Thyroid gland (tissue), 4 donors: ENCODE data around the gene MYO1D. TPM values are rescaled to one million over a fixed set of nuclear protein-coding genes. Genes with fewer than 3 reads are reported as not detected.

Experiments
- DNase-seq, 2 donors: peaks; one replicate each; pipeline ENCODE4 v3.0.0-alpha.2; 2019
- H3K27ac ChIP-seq, 3 donors: fragments of 200-600 bp; sonication (generic); 1 replicate in 2 of 3; 2 replicates in 1 of 3; pipeline ENCODE4 v1.5.1; 2016 to 2019; ENCODE audit warnings: mild to moderate bottlenecking in 1 of 3, moderate library complexity in 1 of 3
- H3K27me3 ChIP-seq: fragments of 200-600 bp; sonication (generic); one replicate; pipeline ENCODE4 v1.5.1; 2019
- H3K36me3 ChIP-seq, 2 donors: fragments of 200-600 bp; sonication (generic); one replicate each; pipeline ENCODE4 v1.5.1; 2016 to 2019
- H3K4me1 ChIP-seq, 2 donors: fragments of 200-600 bp; sonication (generic); one replicate each; pipeline ENCODE4 v1.5.1; 2017 to 2019
- H3K4me3 ChIP-seq, 3 donors: fragments of 200-600 bp; sonication (generic); replicated peaks in 1 of 3; 1 replicate in 2 of 3; 2 replicates in 1 of 3; pipeline ENCODE4 v1.5.1; 2016; ENCODE audit warnings: mild to moderate bottlenecking in 1 of 3
- H3K9me3 ChIP-seq: fragments of 200-600 bp; sonication (generic); one replicate; pipeline ENCODE4 v1.5.1; 2017
- CTCF ChIP-seq, 6 experiments: fragments of 200-600 bp in 3 of 6; fragments of 450-650 bp in 3 of 6; sonication (generic) in 3 of 6; IDR thresholded peaks; one replicate each; pipeline ENCODE4 v1.5.1; 2016 to 2019; ENCODE audit warnings: antibody characterized with exemption in 6 of 6, mild to moderate bottlenecking in 2 of 6, inconsistent platforms in 1 of 6, moderate library complexity in 1 of 6
- POLR2A ChIP-seq, 2 donors: fragments of 450-650 bp; IDR thresholded peaks; one replicate each; pipeline ENCODE4 v1.6.1; 2017; ENCODE audit warnings: antibody characterized with exemption in 2 of 2, mild to moderate bottlenecking in 2 of 2, moderate library complexity in 1 of 2
- WGBS, 2 donors: methylation state at CpG; one replicate each; pipeline ENCODE4 v1.1.5; 2017; 5-methylcytosine and 5-hydroxymethylcytosine counted together
- intact Hi-C: fragments of 100-400 bp; cut with DNase I; formaldehyde crosslinking; loops from one replicate; pipeline ENCODE4 v1.15.1; 2023
- total RNA-seq, 4 donors: library from RNA; depleted of rRNA; stranded (reverse); fragments of >200 nt; gene quantifications; one replicate each; pipeline ENCODE4 v1.2.3, GENCODE V29; 2016

MYO1D gene
- total RNA-seq, 4 donors from 2014 or later: 91.9 to 143 (median 97.8) TPM

- no peak for DNase-seq
- Histone ChIP-seq H3K9me3 (no peaks in the 10 kb centered on the region), H3K4me1 (no peaks in the 10 kb centered on the region), H3K27me3 (no peaks in the 10 kb centered on the region), H3K36me3 (peaks cover 4% of the 10 kb centered on the region in 2 donors), H3K27ac (no peak overlapping the region), H3K4me3 (no peak overlapping the region)
- intact Hi-C loops: no loop called here
- no peak for TF ChIP-seq CTCF (IDR thresholded peaks at IDR 0.05)
Observed at GRCh38 chr17:32713081-32713480, 163.8 kb downstream of the MYO1D start.

- H3K27me3 ChIP-seq: no peaks in the 10 kb centered on the region
- DNase-seq: no peak
- no peak overlapping the region for H3K4me3 ChIP-seq
- intact Hi-C loops: no loop called here
- H3K36me3 ChIP-seq: peaks cover 4% of the 10 kb centered on the region in 2 donors
- TF ChIP-seq CTCF (IDR thresholded peaks at IDR 0.05) (no peak), POLR2A (IDR thresholded peaks at IDR 0.05) (no peak)
- H3K4me1 ChIP-seq: no peaks in the 10 kb centered on the region
- no peak overlapping the region for H3K27ac ChIP-seq
- H3K9me3 ChIP-seq: no peaks in the 10 kb centered on the region
Observed at GRCh38 chr17:32709562-32709961, 167.4 kb downstream of the MYO1D start.

GRCh38 chr17:32701871-32702270 is 175.1 kb downstream of the MYO1D start:
- no peak for DNase-seq
- Histone ChIP-seq H3K27ac (no peak overlapping the region), H3K4me3 (no peak overlapping the region), H3K27me3 (no peaks in the 10 kb centered on the region), H3K4me1 (no peaks in the 10 kb centered on the region), H3K9me3 (no peaks in the 10 kb centered on the region), H3K36me3 (no peaks in the 10 kb centered on the region)
- TF ChIP-seq CTCF (IDR thresholded peaks at IDR 0.05) (no peak), POLR2A (IDR thresholded peaks at IDR 0.05) (no peak)
- WGBS, 2 donors: 89 to 92% methylated on average over 1 of the region's 1 CpG
- intact Hi-C loops: no loop called here

- Histone ChIP-seq H3K9me3 (no peaks in the 10 kb centered on the region), H3K36me3 (no peaks in the 10 kb centered on the region), H3K27me3 (no peaks in the 10 kb centered on the region), H3K4me1 (no peaks in the 10 kb centered on the region), H3K4me3 (no peak overlapping the region), H3K27ac (no peak overlapping the region)
- DNase-seq: no peak
- intact Hi-C loops: no loop called here
- WGBS, 2 donors: 97 to 100% methylated on average over 2 of the region's 2 CpGs
- no peak for TF ChIP-seq CTCF (IDR thresholded peaks at IDR 0.05)
- no peak for TF ChIP-seq POLR2A (IDR thresholded peaks at IDR 0.05)
Observed at GRCh38 chr17:32699247-32699646, 177.7 kb downstream of the MYO1D start.

GRCh38 chr17:32697728-32698625 is 178.9 kb downstream of the MYO1D start:
- intact Hi-C loops: no loop called here
- Histone ChIP-seq H3K27me3 (no peaks in the 10 kb centered on the region), H3K9me3 (no peaks in the 10 kb centered on the region), H3K36me3 (no peaks in the 10 kb centered on the region), H3K4me1 (no peaks in the 10 kb centered on the region), H3K27ac (no peak overlapping the region), H3K4me3 (no peak overlapping the region)
- TF ChIP-seq CTCF (IDR thresholded peaks at IDR 0.05) (no peak), POLR2A (IDR thresholded peaks at IDR 0.05) (no peak)
- DNase-seq: no peak
- 96 to 97% methylated on average over 1 of the region's 1 CpG for WGBS, 2 donors
